HG02763 (cell line): ENCODE data around the gene CTSD.

Experiments used
- ATAC-seq: cut with Tn5 transposase; IDR thresholded peaks from one replicate; pipeline ENCODE4 v1.9.1; 2021; ENCODE audit warnings: mild to moderate bottlenecking, moderate library complexity; ENCODE audit not compliant: unreplicated experiment

CTSD gene

DNA sequence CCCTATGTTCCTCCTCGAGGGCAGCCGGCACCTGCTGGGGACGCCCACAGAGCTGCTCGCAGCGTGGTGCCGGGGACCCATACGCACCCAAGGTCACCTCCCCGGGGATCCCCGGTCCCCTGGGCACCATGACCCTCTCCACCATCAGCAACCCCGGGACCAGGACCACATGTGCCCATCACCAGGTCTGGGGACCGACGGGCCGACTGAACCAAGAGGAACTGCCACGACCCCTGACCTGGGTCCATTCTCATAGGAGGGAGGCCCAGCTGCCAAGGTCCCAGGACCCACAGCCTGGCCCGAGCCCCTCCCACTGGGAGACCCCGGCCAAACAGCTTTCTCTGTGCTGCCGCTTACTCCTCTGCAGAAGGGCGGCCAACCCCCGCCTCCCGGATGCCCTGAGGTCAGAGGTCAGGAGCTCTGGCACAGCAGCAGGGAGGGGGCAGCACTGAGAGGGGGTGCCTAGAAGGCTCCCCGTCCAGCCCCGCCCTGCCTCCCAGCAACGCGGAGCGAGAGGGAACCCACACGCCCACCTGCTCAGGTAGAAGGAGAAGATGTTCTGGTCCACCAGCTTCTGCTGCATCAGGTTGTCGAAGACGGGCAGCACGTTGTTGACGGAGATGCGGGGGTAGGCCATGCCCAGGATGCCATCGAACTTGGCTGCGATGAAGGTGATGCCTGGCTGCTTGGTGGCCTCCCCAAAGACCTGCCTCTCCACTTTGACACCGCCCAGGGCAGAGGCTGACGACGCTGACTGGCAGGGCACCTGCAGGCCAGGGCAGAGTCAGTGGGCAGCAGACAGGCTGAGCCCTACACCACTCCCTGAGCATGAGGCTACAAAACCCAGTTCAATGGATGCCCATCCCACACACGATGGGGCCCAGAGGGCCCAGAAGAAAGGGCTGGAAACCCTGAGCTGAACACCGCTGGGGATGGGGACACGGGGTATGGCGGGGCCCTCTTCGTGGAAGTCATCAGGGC lies 6.6 kb downstream of the CTSD start:
- no peak for ATAC-seq

DNA sequence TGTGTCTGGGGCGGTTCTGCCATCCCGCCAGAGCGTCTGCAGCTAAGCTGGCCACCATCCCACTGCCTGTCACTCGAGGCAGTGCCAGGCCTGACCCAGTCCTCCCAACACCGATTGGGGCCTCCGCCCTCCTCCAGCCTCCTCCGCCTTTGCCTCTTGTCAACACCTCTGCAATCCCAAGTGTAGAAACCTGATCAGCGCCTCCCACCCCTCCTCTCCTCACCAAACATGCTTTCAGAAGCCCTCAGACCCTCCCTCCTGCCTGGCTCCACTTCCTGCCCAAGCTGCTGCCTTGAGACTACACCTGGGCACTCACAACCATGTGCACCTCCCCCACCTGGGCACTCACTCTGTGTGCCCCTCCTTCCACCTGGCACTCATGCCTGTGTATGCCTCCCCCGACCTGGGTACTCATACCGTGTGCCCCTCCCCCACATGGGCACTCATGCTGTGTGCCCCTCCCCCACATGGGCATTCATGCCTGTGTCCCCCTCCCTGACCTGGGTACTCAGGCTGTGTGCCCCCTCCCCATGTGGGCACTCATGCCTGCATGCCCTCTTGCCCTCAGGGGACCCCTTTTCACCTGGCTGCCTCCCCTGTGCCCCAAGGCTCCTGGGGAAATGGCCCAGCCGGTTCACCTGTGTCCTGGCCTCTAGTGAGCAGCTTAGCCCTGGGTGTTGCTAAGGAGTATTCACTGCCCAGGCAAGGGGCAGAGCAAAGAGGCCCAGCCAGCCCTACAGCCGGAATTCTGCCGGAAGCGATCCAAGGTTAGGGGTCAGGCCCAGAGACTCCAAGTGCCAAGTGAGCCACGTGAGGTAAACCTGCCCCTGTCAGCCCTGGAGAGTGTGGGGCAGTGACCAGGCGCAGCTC lies 7.8 kb downstream of the CTSD start:
- no peak for ATAC-seq

DNA sequence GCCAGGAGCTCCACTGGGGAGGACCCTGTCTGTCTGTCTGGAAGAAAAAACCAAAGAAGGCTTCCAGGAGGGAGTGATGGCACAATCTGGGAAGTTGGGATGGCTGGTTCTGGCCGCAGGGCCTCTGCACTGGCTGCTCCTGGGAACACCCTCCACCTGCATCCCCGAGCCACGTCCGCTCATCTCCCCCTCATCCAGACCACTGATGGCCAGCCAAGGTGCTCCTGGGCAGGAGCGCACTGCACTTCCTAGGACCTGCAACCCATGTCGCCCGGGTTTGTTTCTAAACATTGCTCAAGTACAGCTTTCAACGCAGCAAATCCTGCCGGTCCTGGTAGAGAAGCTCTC lies 8.4 kb downstream of the CTSD start:
- ATAC-seq = no peak

DNA sequence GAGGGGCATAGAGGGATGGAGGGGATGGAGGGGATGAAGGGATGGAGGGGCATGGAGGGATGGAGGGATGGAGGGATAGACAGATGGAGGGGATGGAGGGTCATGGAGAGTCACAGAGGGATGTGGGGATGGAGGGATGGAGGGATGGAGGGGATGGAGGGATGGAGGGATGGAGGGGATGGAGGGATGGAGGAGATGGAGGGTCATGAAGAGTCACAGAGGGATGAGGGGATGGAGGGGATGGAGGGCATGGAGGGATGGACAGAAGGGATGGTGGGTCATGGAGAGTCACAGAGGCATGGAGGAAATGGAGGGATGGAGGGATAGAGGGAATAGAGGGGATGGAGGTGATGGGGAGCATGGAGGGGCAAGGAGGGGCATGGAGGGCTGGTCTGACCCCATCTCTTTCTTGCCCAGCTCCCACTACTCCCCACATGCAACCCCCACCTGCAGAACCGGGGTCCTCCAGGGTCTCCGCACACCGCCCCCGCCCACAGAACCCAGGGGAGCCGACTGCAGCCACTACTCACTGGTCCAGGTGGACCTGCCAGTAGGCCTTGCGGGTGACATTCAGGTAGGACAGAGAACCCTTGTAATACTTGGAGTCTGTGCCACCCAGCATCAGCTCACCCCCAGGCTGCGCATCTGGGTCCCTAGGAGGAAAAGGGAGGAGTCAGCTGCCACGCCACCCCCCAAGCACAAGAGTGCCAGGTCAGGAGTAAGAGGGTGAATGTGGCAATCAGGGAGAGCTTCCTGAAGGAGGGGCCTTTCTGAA lies 9.2 kb downstream of the CTSD start:
- no peak for ATAC-seq

DNA sequence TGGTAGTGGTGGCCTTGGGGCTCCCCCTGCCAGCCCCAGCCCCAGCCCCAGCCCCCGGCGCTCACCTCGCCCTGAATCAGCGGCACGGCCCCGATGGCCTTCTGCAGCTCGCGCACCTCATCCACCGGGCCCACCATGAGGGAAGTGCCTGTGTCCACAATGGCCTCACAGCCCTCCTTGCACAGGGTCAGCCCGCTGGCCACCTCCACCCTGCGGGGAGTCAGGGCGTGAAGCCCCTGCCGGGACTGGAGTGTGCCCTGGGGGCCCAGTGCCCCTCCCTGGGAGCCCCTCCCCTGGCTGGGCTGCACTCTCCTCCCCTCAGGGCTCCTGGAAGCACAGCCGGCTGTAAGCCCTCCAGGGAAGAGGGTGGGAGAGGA lies 9.8 kb downstream of the CTSD start:
- ATAC-seq = no peak

DNA sequence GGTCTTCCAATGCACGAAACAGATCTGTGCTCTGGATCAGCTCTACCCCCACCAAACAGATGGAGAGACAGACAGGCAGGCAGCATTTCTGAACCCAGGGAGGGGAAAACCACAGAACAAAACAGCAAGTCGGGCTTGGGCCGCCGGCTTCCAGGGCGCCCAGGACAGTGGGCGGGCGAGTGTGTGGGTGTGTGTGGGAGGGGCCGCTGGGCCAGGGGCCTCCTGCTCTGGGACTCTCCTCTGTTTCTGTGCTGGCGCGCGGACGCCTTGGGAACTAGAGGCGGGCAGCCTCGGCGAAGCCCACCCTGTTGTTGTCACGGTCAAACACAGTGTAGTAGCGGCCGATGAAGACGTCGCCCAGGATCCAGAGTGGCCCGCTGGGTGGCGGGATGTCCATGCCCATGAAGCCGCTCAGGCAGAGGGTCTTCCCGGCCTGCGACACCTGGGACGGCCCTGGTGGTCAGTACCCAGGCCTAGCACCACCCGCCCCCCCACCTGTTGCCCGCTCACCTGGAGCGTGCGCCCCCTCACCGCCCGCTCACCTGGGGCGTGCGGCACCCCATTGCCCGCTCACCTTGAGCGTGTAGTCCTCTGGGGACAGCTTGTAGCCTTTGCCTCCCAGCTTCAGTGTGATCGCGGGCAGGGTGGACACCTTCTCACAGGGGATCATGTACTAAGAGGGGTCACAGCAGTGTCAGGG lies 10.3 kb downstream of the CTSD start:
- ATAC-seq = no peak

DNA sequence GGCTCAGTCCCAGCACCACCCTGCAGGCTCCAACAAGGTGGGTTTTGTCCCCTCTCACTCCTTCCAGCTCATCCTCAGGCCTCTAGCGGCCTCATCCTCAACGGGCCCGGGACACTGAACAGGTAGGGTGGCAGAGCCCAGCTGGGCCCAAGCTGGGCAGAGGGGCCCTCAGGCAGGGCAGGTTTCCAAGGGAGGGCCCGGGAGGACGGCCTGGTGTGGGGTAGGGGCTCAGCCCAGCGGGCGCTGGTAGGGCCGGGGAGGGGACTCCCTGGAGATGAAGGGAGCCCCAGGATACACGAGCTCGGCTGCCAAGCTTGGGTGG lies 10.9 kb downstream of the CTSD start:
- ATAC-seq = no peak

DNA sequence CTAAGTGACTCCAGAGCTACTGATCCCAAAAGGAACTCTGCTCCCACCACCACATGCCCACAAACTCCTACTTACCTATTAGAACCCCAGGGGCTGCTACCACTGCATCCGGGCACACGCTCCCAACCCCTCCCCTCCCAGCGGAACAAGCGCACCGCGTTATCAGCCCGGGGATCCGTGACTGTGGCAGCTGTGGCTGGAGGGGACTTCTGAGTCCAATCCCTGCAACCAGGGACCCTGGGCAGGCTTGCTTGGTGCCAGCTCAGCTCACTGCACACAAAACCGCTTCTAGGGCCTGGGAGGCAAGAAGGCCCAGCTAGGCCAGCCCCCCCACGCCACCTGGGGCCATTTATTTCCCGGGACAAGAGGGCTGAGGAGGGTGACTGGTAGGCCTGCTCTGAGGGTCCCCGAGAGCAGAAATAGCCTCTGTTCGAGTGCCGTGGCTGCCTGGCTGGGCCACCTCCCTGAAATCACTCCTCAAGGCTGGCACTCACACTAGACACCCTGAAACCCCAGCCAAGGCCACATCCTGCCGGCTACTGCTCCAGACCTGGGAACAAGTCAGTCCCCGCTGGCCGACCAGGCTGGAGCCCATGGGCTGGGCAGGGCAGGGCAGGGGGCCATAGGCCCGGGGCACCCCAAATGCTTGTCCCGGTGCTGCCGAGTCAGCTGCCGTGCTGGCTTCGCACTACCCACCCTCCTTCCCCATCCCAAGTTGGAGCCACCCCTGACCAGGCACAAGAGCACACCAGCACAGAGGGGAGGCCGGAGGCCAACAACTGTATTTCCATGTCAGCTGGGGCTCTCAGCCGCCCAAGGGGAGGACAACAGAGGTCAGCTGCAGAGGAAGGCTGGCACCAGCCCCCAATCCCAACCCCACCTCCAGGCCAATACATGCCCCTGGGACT lies 11.5 kb downstream of the CTSD start:
- ATAC-seq = no peak

DNA sequence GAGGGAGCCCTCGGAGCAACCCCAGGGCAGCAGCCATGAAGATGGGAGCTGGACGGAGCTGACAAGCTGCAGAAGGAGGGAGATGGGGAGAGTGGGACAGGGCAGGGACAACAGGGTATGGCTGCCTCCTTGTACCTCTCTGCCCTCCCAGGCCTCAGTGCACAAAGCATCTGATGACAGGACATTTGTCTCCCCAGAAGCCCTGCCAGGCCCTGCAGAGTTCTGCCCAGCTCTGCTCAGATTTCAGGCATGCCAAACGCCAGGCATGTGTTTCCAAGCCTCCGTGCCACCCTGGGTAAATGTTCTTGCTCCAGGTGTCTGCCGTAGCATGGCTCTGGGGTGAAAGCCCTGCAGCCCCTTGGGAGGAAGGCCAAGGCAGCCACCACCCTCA lies 12.2 kb downstream of the CTSD start:
- no peak for ATAC-seq

DNA sequence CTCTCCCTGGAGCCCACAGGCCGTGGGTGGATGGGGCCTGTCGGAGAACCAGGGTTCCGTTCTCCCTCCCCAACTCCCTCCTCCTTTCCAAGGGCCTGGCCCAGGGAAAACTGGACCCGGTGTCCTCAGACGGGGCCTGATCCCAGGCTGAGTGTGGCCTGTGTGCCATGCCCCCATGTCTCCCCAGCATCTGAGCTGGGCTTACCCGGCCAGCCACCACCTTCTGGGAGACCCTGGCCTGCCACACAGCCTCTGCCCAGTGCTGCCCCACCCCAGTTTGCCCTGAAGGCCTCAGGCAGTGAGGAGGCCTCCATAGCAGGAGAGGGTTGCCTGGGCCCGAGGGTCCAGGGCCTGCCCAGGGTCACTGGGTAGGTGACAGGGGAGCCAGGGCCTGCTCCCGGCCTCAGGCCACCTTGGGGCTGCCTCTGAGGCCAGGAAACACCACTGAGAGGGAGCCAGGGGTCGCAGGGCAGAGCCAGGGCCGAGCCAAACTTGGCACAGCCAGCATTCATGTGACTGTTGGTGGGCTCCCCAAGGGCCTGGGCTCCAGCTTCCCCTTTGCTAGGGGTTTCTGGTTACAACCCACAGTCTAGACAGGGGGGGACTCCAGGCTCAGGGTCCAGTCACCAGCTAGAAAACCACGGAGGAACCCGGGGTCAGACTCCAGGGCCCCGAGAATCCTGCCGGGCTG lies 12.7 kb downstream of the CTSD start:
- ATAC-seq = no peak

DNA sequence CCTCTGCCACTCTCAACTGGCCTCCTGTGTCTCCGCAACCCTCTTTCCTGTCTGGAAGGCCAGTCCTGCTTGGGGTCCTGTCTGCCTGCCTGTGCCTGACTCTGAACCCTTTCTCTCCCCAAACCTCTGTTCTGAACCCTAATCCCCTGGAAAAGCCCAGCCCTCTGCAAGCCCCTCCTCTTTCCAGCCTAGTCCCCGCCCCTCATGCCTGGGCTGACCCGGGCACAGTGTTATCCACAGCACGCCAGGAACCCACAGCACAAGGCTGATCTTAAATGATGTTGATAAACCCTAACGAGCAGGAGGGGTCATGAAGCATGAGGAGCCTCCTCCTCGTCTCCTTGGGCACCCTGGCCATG lies 13.3 kb downstream of the CTSD start, which contains the start of gene IFITM10:
Gene IFITM10, minus strand, starts transcription at position 115 of the 359 bp plus-strand sequence. CDS start 153 bp downstream, outside the sequence.
- no peak for ATAC-seq

DNA sequence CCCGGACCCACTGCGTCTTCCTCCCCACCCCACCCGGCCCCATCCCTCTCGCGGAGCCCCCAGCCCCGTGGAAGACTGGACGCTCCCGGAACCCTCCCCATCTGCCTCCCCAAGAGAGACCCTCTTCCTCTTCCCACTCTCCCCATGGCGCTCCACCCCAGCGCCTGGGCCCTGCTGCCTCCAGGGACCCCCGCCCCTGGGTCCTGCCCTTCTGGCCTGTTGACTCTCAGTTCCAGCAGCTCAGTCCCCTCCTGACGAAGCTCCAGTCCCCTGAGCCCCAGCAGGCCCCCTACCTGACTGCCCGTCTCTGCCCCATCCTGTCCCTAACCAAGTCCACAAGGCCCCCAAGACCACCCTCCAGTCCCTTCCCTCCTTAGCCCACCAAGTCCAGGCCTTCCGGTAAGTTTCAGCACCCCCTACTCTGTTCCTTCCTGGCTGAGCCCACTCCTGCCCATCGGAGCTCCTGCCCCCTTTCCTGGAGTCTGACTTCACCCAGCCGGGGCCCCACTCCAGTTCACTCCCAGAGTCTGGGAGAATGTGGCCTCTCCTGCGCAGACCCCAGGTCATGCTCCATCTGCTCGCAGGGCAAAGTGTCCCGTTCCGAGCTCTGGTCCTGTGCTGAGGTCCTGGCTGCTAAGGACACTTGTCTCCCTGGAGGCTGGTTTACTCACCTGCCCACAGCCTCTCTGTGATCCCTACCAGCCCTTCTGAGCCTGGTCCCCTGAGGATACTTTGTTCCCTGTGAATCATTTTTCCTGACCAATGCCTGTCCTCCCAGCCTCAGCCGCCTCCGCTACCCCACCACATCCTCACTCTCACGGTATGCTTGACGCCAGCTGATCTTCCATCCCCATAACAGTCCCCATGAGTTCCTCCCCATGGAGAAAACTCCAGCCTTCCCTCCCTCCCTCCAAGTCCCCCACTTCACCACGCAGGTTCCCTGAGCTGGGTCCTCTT lies 14.1 kb downstream of the CTSD start:
- no peak for ATAC-seq

DNA sequence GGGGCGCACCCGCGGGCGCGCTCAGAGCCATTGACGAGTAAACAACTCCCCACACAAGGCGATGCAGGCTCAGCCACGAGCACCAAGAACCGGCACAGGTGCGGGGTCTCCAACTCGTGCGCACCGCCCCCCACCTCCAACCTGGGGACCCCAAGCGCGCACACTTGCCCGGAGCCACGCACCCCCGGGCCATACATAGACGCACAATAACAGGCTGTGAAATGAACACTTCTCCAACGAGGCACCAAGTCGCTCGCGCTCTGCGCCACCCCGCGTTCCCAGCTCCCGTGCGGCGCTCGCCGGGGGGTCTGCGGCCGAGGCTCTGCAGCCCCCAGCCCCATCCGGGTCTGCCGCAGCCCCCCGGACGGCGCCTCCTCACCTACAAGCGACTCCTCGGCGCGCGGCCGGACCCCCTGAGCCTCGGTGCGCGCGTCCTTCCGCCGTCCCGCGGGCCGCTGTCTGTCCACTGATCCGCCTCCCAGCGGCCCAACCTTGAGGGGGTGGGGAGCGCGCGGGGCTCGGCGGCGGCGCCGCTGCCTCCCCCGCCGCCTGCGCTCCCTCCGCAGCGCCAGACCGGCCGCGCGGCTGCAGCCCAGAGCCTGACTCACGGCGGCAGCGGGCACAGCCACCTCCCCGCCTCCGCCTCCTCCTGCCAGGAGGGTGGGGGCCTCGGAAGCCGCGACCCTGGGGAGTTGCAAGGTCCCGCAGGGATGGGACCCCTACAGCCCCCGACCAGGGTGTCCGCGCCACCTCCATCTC lies 14.9 kb downstream of the CTSD start:
- no peak for ATAC-seq

DNA sequence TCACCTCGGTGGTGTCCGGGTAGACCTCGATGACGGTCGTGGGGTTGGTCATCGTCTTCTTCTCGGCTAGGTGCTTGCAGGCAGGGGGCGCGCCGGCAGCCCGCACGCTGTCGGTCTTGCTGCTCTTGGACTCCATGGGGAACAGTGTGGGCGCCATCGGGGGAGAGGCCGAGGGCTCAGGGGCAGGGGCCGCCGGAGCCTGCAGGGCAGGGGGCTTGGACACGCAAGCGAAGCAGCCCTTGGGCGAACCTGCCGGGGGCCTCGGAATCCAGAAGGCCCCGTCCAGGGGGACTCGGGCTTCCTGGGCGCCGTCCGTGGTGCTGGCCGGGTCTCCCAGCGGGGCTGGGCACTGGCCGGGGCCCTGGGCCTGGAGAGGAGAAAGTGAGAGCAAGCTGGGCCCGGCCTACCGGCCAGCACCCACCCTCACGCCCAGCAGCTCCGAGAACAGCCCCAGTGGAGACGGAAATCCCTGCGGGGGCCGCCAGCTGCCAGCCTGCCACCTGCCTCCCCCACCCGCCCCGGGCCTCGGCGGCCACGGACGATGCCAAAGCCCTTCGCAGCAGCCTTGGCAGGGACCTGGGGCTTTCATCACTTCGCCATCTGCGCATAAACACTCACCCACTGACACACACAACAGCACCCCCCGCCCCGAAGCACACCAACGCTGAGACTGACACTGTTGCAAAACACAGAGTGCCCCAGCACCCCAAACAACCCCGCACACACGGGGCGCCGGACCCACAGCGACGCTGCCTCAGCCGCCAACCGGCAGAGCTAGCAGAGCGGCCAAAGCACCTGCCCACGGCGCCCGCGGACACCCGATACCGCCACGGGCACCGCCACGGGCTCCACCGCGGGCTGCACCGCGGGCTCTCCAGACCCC lies 15.7 kb downstream of the CTSD start:
- no peak for ATAC-seq

DNA sequence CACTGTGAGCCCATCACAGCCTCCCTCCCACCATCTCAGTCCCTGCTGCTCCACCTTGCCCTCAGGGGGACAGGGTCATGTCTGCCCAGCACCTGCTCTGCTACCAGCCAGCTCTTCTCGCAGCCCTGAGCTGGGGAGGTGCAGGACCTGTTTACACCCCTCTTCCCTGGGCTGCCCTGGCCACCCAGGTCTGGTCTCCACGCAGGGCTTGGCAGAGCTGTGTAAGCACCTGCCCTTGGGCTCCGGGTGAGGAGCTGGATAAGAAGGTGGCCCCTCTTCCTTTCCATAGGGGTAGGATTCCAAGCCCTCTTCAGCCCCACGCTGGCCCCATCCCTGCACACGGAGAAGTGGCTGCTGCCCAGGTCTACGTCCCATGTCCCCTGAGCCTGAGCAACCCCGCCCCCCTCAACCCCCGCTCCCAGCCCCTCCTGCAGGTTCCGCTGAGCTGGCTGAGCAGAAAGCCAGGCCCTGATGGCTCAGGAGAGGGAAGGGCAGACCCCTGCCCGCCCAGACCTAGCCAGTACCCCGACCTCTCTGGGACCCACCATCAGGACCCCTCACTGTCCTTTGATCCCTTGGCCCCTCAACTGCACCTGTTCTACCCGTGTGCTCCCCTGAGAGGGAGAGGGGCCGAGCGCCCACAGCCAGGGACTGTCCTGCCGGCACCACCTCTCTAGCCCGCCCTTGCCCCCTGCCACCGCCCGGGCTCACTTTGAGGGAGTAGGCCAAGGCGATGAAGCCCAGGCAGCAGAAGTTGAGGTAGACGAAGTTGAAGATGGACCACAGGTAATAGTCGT lies 16.6 kb downstream of the CTSD start:
- no peak for ATAC-seq
